ENCODE measurements around the gene TXNRD2.

The TXNRD2 gene

DNA sequence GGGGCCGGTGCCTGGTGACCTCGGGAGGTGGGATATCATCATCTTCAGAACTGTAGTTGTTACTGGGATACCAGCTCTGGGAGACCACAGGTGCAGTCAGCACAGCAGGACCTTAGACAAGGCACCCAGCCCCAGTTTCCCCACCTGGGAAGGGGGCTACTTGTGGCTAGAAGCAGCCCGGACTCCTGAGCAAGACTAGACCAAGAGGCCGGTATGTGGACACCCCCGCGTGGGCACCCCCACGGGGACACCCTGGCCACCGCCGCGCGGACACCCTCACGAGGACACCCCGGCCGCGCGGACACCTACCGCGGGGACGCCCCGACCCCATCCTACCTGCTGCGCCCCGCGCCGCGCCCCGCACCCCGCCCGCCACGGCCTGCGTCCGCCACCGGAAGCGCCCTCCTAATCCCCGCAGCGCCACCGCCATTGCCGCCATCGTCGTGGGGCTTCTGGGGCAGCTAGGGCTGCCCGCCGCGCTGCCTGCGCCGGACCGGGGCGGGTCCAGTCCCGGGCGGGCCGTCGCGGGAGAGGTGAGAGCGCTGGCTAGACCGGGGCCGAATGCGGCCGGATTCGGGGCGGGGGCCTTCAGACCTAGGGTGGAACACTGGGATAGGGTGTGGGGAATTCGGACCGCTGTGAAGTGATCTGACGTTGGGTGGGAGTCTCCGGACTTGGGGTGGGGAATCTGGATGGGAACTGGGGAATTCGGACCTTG, at the start of gene TXNRD2, which contains the start of gene COMT:
Gene TXNRD2 (minus strand): TSS at position 454 of the 718 bp plus-strand sequence. CDS start 15 bp downstream, at position 439.
Gene COMT (plus strand): TSS at position 408 of the 718 bp plus-strand sequence. CDS start 20,755 bp downstream, outside the sequence.
- H3K27me3 ChIP-seq (ENCODE audit: control insufficient read depth, insufficient read depth, low read length), result no peaks in the 10 kb centered on the region
- H3K36me3 ChIP-seq (ENCODE audit: control insufficient read depth, insufficient read depth, low read length), result no peaks in the 10 kb centered on the region
- H3K27ac ChIP-seq (ENCODE audit: low read depth, low read length), result peak within 1 kb of the TSS; percentile 67
- H3K4me3 ChIP-seq (ENCODE audit: low read depth, low read length), result peak within 1 kb of the TSS; percentile 64
- peaks cover 9% of the 10 kb centered on the region for H3K4me1 ChIP-seq (ENCODE audit: control insufficient read depth, insufficient read depth, low read length)
- no peaks in the 10 kb centered on the region for H3K9me3 ChIP-seq (ENCODE audit: control insufficient read depth, insufficient read depth, low read length)
- H3K9ac ChIP-seq (ENCODE audit: low read depth, low read length), result 0 out of 2 replicates have a peak within 1 kb of the TSS, but pooled peaks have one; percentile 13

DNA sequence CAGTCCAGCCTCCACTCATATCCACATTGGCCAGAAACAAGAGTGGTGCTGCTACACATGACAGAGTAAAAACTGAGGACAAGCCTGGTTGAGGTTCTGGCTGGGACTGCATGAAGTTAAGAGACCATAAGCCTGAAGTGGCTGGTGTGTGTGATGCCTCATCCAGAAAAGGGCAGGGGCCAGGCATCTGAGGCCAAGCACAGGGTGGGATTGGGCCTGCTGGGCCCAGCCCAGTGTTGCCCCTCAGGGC, 49.7 kb upstream of the TXNRD2 start:
- H3K9me3 ChIP-seq (ENCODE audit: control insufficient read depth, insufficient read depth, low read length), result no peaks in the 10 kb centered on the region
- H3K4me1 ChIP-seq (ENCODE audit: control insufficient read depth, insufficient read depth, low read length), result 0 out of 2 replicates have a peak, but pooled peaks cover 3% of the 10 kb centered on the region
- no peaks in the 10 kb centered on the region for H3K36me3 ChIP-seq (ENCODE audit: control insufficient read depth, insufficient read depth, low read length)
- no peak overlapping the region for H3K4me3 ChIP-seq (ENCODE audit: low read depth, low read length)
- H3K27ac ChIP-seq (ENCODE audit: low read depth, low read length), result no peak overlapping the region
- no peak overlapping the region for H3K9ac ChIP-seq (ENCODE audit: low read depth, low read length)
- no peaks in the 10 kb centered on the region for H3K27me3 ChIP-seq (ENCODE audit: control insufficient read depth, insufficient read depth, low read length)

DNA sequence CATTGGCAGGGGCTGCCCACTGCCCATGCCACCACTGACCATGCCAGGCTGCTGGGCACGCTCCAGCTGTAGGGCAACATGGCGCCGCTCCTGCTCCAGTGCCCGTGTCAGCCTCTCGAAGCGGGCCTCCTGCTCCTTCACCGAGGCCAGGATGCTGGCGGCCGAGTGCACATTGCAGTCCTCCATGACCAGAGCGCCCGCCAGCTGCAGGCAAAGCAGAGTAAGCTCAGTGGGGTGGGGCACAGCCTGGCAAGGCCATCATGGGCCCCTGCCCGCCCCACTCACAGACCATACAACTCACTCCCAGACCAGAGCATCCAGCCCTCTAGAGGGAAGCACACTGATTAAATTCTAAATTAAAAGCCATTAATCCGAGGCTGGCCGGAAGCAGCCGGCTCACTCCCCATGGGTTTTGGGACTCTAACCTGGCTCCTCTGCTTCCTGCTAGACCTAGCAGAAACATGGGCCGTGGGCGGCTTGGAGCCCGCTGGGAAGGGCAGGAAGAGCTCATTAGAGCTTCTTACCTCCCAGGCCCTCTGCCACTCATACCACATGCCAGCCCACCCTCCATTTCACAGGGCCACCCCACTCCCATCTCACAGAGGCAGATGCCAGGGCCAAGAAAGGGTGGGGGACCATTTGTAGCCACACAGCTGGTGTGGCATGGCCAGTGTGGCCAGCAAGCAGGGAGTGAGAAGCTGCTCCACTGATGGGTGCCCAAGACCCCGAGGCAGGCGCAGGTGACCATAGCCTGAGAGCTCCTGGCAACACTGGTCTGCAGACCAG, 49.2 kb upstream of the TXNRD2 start:
- Histone ChIP-seq H3K4me3 (ENCODE audit: low read depth, low read length) (no peak overlapping the region), H3K9me3 (ENCODE audit: control insufficient read depth, insufficient read depth, low read length) (no peaks in the 10 kb centered on the region), H3K4me1 (ENCODE audit: control insufficient read depth, insufficient read depth, low read length) (peaks cover 8% of the 10 kb centered on the region; the same call in 1 of the 2 replicates), H3K9ac (ENCODE audit: low read depth, low read length) (no peak overlapping the region), H3K27ac (ENCODE audit: low read depth, low read length) (no peak overlapping the region), H3K27me3 (ENCODE audit: control insufficient read depth, insufficient read depth, low read length) (no peaks in the 10 kb centered on the region), H3K36me3 (ENCODE audit: control insufficient read depth, insufficient read depth, low read length) (no peaks in the 10 kb centered on the region)

DNA sequence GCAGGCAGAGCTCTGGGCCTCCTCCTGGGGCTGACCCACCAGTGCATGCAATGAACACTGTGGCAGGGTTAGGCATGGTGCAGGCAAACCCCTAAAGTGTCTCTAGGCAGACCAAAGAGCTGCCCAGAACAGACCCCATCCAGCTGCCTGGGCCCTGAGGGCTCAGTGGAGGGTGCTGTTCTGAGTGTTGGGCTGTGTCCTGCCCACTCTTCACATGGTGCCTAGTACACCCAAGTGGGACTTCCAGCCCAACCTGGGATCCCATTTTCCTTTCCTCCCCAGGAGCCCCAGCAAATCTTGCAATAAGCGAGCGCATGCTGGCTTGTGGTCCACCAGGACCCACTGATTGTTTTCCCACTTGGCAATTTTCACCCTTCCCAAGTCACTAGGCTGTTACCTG, 48.6 kb upstream of the TXNRD2 start:
- no peaks in the 10 kb centered on the region for H3K9me3 ChIP-seq (ENCODE audit: control insufficient read depth, insufficient read depth, low read length)
- H3K4me1 ChIP-seq (ENCODE audit: control insufficient read depth, insufficient read depth, low read length), result peaks cover 8% of the 10 kb centered on the region; the same call in 1 of the 2 replicates
- no peak overlapping the region for H3K9ac ChIP-seq (ENCODE audit: low read depth, low read length)
- no peak overlapping the region for H3K27ac ChIP-seq (ENCODE audit: low read depth, low read length)
- H3K36me3 ChIP-seq (ENCODE audit: control insufficient read depth, insufficient read depth, low read length), result no peaks in the 10 kb centered on the region
- H3K27me3 ChIP-seq (ENCODE audit: control insufficient read depth, insufficient read depth, low read length), result no peaks in the 10 kb centered on the region
- H3K4me3 ChIP-seq (ENCODE audit: low read depth, low read length), result no peak overlapping the region

DNA sequence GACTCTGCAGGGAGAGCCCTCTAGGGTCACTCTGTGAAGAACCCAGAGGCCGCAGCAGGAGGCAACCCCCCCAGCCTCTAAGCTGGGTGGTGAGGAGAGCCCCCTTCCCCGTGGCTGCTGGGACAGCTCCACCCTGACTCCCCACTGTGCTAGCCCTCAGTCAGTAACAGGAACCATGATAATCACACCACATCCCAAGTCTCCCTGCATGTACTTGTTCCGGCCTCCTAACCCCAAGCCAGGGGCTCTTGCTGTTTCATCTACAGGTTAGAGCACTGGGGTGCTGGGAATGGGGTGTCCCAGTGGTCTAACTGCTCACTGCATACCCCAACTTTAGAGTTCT, 48.1 kb upstream of the TXNRD2 start:
- H3K27me3 ChIP-seq (ENCODE audit: control insufficient read depth, insufficient read depth, low read length), result no peaks in the 10 kb centered on the region
- H3K4me3 ChIP-seq (ENCODE audit: low read depth, low read length), result no peak overlapping the region
- H3K9ac ChIP-seq (ENCODE audit: low read depth, low read length), result no peak overlapping the region
- no peak overlapping the region for H3K27ac ChIP-seq (ENCODE audit: low read depth, low read length)
- no peaks in the 10 kb centered on the region for H3K36me3 ChIP-seq (ENCODE audit: control insufficient read depth, insufficient read depth, low read length)
- peaks cover 8% of the 10 kb centered on the region; the same call in 1 of the 2 replicates for H3K4me1 ChIP-seq (ENCODE audit: control insufficient read depth, insufficient read depth, low read length)
- no peaks in the 10 kb centered on the region for H3K9me3 ChIP-seq (ENCODE audit: control insufficient read depth, insufficient read depth, low read length)

DNA sequence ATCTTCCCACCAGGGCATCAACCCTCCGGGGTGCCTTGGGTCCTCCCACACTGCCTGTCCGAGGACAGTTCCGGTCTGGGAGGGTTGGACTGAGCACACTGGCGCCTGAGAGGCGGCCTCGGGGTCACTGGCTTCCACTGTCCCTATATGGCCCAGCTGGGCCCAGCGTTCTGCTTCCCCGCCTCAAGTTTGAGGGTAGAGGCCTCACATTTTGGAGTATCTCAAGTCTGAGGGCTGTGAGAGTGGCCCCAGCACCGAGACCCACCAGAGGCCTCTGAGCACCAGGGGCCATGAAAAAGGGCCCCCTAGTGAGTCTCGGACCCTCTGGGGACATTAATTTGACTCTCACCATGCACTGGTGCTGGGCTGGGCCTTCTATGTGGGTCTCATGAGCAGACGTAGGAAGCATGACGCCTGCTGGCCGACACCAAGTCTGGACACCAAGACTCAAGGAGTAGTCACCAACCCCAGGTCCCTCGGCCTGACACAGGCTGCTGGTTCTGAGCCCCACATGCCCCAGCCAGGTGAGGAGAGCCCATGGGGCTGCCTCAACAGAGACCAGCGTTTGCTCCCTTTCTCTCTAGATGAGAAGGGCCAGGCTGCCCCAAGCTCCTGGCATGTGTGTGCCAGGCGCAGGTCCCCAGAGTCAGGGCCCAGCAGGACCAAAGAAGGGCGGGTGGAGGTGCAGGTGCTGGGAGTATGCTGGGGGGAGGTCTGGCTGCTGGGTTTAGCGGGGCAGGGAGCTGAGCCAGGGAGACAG, 47.5 kb upstream of the TXNRD2 start:
- no peak overlapping the region for H3K27ac ChIP-seq (ENCODE audit: low read depth, low read length)
- no peaks in the 10 kb centered on the region for H3K36me3 ChIP-seq (ENCODE audit: control insufficient read depth, insufficient read depth, low read length)
- no peaks in the 10 kb centered on the region for H3K9me3 ChIP-seq (ENCODE audit: control insufficient read depth, insufficient read depth, low read length)
- no peak overlapping the region for H3K4me3 ChIP-seq (ENCODE audit: low read depth, low read length)
- no peaks in the 10 kb centered on the region for H3K27me3 ChIP-seq (ENCODE audit: control insufficient read depth, insufficient read depth, low read length)
- no peak overlapping the region for H3K9ac ChIP-seq (ENCODE audit: low read depth, low read length)
- peaks cover 8% of the 10 kb centered on the region; the same call in 1 of the 2 replicates for H3K4me1 ChIP-seq (ENCODE audit: control insufficient read depth, insufficient read depth, low read length)

DNA sequence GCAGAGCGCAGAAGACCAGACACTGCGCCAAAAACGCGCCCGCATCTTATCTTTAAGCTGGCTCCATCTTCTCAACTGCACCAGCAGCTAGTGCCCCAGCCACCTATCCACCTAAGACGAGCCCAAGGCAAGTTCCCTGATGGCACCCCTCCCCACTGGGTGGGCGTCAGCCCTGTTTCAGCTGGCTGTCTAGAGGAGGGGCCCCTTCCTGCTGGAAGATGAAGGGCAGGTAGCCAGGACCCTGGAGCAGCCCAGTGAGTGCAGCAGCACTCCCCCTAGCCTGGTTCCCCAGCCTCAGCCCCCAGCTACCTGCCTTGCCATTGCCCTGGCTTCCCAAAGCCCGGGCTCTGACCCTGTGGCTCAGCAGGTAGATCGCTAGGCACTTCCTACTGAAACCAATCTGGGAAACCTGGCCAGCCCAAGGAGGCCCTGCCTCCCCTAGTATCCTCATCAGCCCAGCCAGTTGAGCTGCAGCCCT, 46.8 kb upstream of the TXNRD2 start:
- peaks cover 8% of the 10 kb centered on the region; the same call in 1 of the 2 replicates for H3K4me1 ChIP-seq (ENCODE audit: control insufficient read depth, insufficient read depth, low read length)
- H3K4me3 ChIP-seq (ENCODE audit: low read depth, low read length), result no peak overlapping the region
- H3K9me3 ChIP-seq (ENCODE audit: control insufficient read depth, insufficient read depth, low read length), result no peaks in the 10 kb centered on the region
- H3K27ac ChIP-seq (ENCODE audit: low read depth, low read length), result no peak overlapping the region
- H3K36me3 ChIP-seq (ENCODE audit: control insufficient read depth, insufficient read depth, low read length), result no peaks in the 10 kb centered on the region
- H3K9ac ChIP-seq (ENCODE audit: low read depth, low read length), result no peak overlapping the region
- H3K27me3 ChIP-seq (ENCODE audit: control insufficient read depth, insufficient read depth, low read length), result no peaks in the 10 kb centered on the region

DNA sequence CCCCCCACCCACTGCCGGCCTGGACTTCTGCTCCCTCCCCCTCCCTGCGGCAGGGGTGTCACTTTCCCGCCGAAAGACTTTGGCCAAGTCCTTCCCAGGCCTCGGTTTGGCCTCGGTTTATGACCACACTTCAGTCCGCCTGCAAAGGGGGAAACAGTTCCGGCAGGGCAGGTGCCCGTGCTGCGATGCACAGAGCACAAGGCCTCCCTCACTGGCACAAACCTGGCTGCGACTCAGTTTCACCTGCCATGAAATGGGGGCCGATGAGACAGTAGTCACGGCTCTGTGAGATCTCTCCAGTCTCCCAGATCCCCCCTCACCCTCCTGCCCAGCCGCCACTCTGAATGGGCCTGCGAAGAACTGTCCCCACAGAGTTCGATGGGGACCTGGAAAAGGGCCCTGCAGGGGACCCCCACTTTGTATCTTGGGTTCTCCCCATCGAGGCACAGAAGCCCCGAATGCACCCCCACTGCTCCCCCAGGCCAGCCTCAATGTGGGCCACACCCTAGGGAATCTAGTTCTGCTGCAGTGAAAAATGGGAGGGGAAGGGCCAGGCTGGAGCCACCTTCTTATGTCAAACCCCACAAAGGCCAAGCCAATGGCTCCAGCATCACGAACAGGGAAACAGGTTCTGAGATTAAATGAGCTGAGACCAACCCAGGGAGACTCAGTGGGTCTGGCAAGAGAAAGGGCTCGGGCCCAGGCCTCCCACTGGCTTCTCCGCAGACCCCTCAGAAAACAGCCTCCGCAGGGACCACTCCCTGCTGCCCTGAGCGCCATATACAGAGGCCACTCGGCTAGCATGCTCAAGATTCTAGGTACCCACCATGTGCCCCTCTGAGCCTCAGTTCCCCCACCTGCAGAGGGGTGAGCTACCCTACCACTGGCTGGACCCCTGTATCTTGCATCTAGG, 46.0 kb upstream of the TXNRD2 start:
- Histone ChIP-seq H3K4me3 (ENCODE audit: low read depth, low read length) (no peak overlapping the region), H3K4me1 (ENCODE audit: control insufficient read depth, insufficient read depth, low read length) (peaks cover 8% of the 10 kb centered on the region; the same call in 1 of the 2 replicates), H3K9me3 (ENCODE audit: control insufficient read depth, insufficient read depth, low read length) (no peaks in the 10 kb centered on the region), H3K9ac (ENCODE audit: low read depth, low read length) (no peak overlapping the region), H3K27me3 (ENCODE audit: control insufficient read depth, insufficient read depth, low read length) (no peaks in the 10 kb centered on the region), H3K27ac (ENCODE audit: low read depth, low read length) (peak overlapping the region; percentile 2), H3K36me3 (ENCODE audit: control insufficient read depth, insufficient read depth, low read length) (no peaks in the 10 kb centered on the region)

DNA sequence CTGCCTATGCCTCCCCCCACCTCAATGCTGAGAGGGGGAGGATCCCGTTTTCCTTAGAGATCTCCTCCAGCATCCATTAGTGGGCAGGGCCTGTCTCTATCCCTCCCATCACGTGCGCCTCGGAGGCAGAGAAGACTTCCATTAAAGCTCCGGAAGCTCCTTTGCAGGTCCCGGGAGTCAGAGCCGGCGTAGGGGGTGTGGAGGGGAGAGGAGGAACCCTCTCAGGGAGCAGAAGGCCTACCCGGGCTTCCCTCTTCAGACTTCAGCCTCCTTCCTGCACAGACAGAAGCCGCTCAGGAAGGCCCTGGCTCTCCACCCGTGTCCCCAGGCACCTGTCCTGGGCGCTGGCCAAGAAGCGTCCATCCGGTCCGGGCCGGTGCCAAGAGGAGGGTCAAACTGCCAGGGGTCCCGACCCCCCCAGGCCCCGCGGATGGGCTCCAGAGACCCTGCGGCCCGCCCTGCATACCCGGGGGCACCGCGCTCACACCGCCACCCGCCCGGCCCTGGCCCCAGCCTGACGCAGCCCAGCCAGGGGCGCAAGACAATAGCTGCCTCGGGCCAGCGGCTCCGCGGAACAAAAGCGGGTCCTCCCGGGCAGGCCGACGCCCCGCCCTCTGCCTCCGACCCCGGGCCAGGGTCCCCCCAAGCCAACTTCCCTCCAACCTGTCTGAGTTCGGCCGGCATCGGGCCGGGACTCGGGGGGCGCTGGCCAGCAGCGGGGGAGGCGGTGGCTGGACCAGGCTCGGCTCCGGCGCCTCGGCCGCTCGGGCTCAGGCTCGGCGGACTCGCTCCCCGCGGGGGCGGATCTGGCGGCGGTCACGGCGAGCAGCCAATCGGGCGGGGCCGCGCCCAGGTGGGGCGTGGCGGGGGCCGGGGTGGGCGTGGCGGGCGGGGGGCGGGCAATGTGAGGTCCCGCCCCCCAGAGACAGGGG, 45.1 kb upstream of the TXNRD2 start:
- H3K36me3 ChIP-seq (ENCODE audit: control insufficient read depth, insufficient read depth, low read length), result 0 out of 2 replicates have a peak, but pooled peaks cover 3% of the 10 kb centered on the region
- no peaks in the 10 kb centered on the region for H3K27me3 ChIP-seq (ENCODE audit: control insufficient read depth, insufficient read depth, low read length)
- peak overlapping the region; percentile 71 for H3K27ac ChIP-seq (ENCODE audit: low read depth, low read length)
- peak overlapping the region; percentile 70; the same call in 1 of the 2 replicates for H3K9ac ChIP-seq (ENCODE audit: low read depth, low read length)
- H3K4me1 ChIP-seq (ENCODE audit: control insufficient read depth, insufficient read depth, low read length), result peaks cover 8% of the 10 kb centered on the region; the same call in 1 of the 2 replicates
- peak overlapping the region; percentile 82 for H3K4me3 ChIP-seq (ENCODE audit: low read depth, low read length)
- no peaks in the 10 kb centered on the region for H3K9me3 ChIP-seq (ENCODE audit: control insufficient read depth, insufficient read depth, low read length)

Data from HUES48 (cell line).